Neural cell (in vitro differentiated cells): ENCODE results near the gene ADSS1.

Experiments used
- CTCF ChIP-seq: fragments of 450-650 bp; IDR thresholded peaks from 2 replicates; pipeline ENCODE4 v1.5.1; 2014; ENCODE audit warnings: antibody characterized with exemption, mild to moderate bottlenecking, moderate library complexity; ENCODE audit not compliant: poor library complexity, severe bottlenecking
- EZH2 ChIP-seq: fragments of 200-600, 300-800 bp; shearing (Covaris generic), sonication (generic); IDR thresholded peaks from 2 replicates; pipeline ENCODE4 v1.6.1; 2014; ENCODE audit warnings: antibody characterized with exemption, low read length, borderline replicate concordance, mild to moderate bottlenecking; ENCODE audit not compliant: insufficient read depth, poor library complexity, severe bottlenecking
- REST ChIP-seq: IDR thresholded peaks from 2 replicates; pipeline ENCODE4 v1.6.1; 2012; ENCODE audit warnings: borderline replicate concordance
- SMC3 ChIP-seq: fragments of 450-650 bp; conservative IDR thresholded peaks from 2 replicates; pipeline ENCODE4 v1.6.1; 2014; ENCODE audit warnings: antibody characterized with exemption, mild to moderate bottlenecking, moderate library complexity; ENCODE audit not compliant: poor library complexity

- TF ChIP-seq CTCF (no peak), EZH2 (no peak), REST (no peak), SMC3 (no peak)
Measured at GRCh38 chr14:104683653-104684448, 40.2 kb upstream of the ADSS1 start.
